ENCODE results near the gene NHEJ1. TPM values are rescaled to one million over a fixed set of nuclear protein-coding genes. Genes with fewer than 3 reads are reported as not detected.

The NHEJ1 gene
- total and polyA plus RNA-seq, 2 of the 13 experiments (the other 11 are each of a cell fraction or from before 2014, with no cell fraction given) = 30.0 to 30.7 TPM

DNA sequence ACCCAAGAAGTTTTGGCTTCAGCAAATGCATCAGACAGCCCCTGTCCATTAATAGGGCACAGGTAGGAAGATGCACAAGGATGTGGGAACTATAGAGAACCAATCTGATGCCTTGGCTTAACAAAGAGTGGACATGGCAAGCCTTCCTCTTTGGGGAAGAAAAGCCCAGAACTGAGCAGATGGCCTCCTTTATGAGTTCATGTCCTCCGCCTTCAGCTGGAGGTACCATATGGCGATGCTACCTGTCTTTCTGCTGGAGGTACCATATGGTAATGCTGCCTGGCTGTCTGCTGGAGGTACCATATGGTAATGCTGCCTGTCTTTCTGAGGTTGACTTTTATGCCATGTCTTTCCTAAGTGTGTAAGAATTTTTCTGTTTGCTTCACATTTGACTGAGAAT, 23.5 kb upstream of the NHEJ1 start (continued):
- TF ChIP-seq ZBTB10 (CRISPR knock-in tag; IDR thresholded peaks at IDR 0.05; ENCODE audit: borderline replicate concordance) = no peak
- TF ChIP-seq ZNF724P (CRISPR knock-in tag; IDR thresholded peaks at IDR 0.05; ENCODE audit: borderline replicate concordance) = no peak
- TF ChIP-seq SSRP1 (CRISPR knock-in tag; IDR thresholded peaks at IDR 0.05) = no peak
- TF ChIP-seq ZNF737 (CRISPR knock-in tag; IDR thresholded peaks at IDR 0.05; ENCODE audit: borderline replicate concordance) = no peak
- no peak for TF ChIP-seq MTA3 (CRISPR knock-in tag; IDR thresholded peaks at IDR 0.05)
- TF ChIP-seq ZBTB1 (CRISPR knock-in tag; IDR thresholded peaks at IDR 0.05; ENCODE audit: borderline replicate concordance) = no peak
- no peak for TF ChIP-seq NCOA5 (CRISPR knock-in tag; IDR thresholded peaks at IDR 0.05)
- TF ChIP-seq MIER3 (CRISPR knock-in tag; IDR thresholded peaks at IDR 0.05; ENCODE audit: borderline replicate concordance) = no peak
- no peak for TF ChIP-seq EHMT2 (IDR thresholded peaks at IDR 0.05; ENCODE audit: borderline replicate concordance, low read depth, low read length)
- TF ChIP-seq RFXANK (CRISPR knock-in tag; IDR thresholded peaks at IDR 0.05) = no peak
- TF ChIP-seq ZNF20 (CRISPR knock-in tag; IDR thresholded peaks at IDR 0.05) = no peak
- TF ChIP-seq, protein P1, sequence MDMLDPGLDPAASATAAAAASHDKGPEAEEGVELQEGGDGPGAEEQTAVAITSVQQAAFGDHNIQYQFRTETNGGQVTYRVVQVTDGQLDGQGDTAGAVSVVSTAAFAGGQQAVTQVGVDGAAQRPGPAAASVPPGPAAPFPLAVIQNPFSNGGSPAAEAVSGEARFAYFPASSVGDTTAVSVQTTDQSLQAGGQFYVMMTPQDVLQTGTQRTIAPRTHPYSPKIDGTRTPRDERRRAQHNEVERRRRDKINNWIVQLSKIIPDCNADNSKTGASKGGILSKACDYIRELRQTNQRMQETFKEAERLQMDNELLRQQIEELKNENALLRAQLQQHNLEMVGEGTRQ (IDR thresholded peaks at IDR 0.05; ENCODE audit: low read depth, low read length) = no peak
- TF ChIP-seq, protein P1 (CRISPR knock-in tag; IDR thresholded peaks at IDR 0.05; ENCODE audit: borderline replicate concordance) = no peak

Measured in HepG2 (cell line).